WTC11 (cell line): Measurements from ENCODE around the gene MX2. TPM values are rescaled to one million over a fixed set of nuclear protein-coding genes. Genes with fewer than 3 reads are reported as not detected.

Experiments used
- ATAC-seq: fragments of 200-7000 bp; cut with Tn5 transposase; 2 replicates; pipeline ENCODE4 v1.10.0; 2021; ENCODE audit warnings: mild to moderate bottlenecking, moderate library complexity
- CTCF ChIA-PET: fragments of 300-600 bp; sonication (Branson Sonifier 250); formaldehyde crosslinking; loops from one replicate; lab custom pipeline; 2021; ENCODE audit warnings: antibody characterized with exemption; lab: Charles Lee
- POLR2A ChIA-PET: fragments of 350-600 bp; sonication (Branson Sonifier 250); formaldehyde crosslinking; loops from one replicate; lab custom pipeline; 2021; ENCODE audit warnings: antibody characterized with exemption; lab: Charles Lee
- DNase-seq: peaks from one replicate; pipeline ENCODE4 v3.0.0; 2021; ENCODE audit warnings: low spot score
- H3K27ac Mint-ChIP-seq: 2 replicates; pipeline ENCODE4 v1.8.0; 2021; ENCODE audit warnings: mixed read lengths
- H3K27me3 Mint-ChIP-seq: 2 replicates; pipeline ENCODE4 v1.8.0; 2021; ENCODE audit warnings: low read depth, mild to moderate bottlenecking, moderate library complexity, mixed read lengths
- H3K36me3 Mint-ChIP-seq: 2 replicates; pipeline ENCODE4 v1.8.0; 2021; ENCODE audit warnings: mixed read lengths
- H3K4me1 Mint-ChIP-seq: 2 replicates; pipeline ENCODE4 v1.8.0; 2022; ENCODE audit warnings: mixed read lengths
- H3K4me3 Mint-ChIP-seq: 2 replicates; pipeline ENCODE4 v1.8.0; 2021; ENCODE audit warnings: mild to moderate bottlenecking, moderate library complexity, mixed read lengths
- H3K9me3 Mint-ChIP-seq: 2 replicates; pipeline ENCODE4 v1.8.0; 2021; ENCODE audit warnings: mixed read lengths
- ATF1 ChIP-seq: sonication (generic); formaldehyde crosslinking; IDR thresholded peaks from 2 replicates; pipeline ENCODE4 v1.8.1; 2023; ENCODE audit warnings: mild to moderate bottlenecking, moderate library complexity, missing genetic modification reagents
- ETV6 ChIP-seq: sonication (generic); formaldehyde crosslinking; IDR thresholded peaks from 2 replicates; pipeline ENCODE4 v1.8.1; 2022; ENCODE audit warnings: mild to moderate bottlenecking, missing genetic modification reagents
- JUN ChIP-seq: sonication (generic); formaldehyde crosslinking; IDR thresholded peaks from 2 replicates; pipeline ENCODE4 v1.8.0; 2023; ENCODE audit warnings: mild to moderate bottlenecking, missing genetic modification reagents
- OVOL2 ChIP-seq: fragments of 250-450 bp; sonication (Bioruptor Pico); IDR thresholded peaks from 2 replicates; pipeline ENCODE4 v1.9.0; 2021; ENCODE audit warnings: mild to moderate bottlenecking, borderline replicate concordance
- SMAD4 ChIP-seq: sonication (generic); formaldehyde crosslinking; IDR thresholded peaks from 2 replicates; pipeline ENCODE4 v1.8.0; 2022; ENCODE audit warnings: mild to moderate bottlenecking, missing genetic modification reagents
- SOX15 ChIP-seq: fragments of 250-450 bp; sonication (Bioruptor Pico); IDR thresholded peaks from 2 replicates; pipeline ENCODE4 v1.9.0; 2021; ENCODE audit warnings: mild to moderate bottlenecking
- TCF7 ChIP-seq: sonication (generic); formaldehyde crosslinking; IDR thresholded peaks from 2 replicates; pipeline ENCODE4 v1.8.0; 2022; ENCODE audit warnings: mild to moderate bottlenecking, low read depth, missing genetic modification reagents, moderate library complexity
- TEAD4 ChIP-seq: sonication (generic); formaldehyde crosslinking; IDR thresholded peaks from 2 replicates; pipeline ENCODE4 v1.8.0; 2022; ENCODE audit warnings: mild to moderate bottlenecking, missing genetic modification reagents
- ZNF317 ChIP-seq: sonication (generic); formaldehyde crosslinking; IDR thresholded peaks from 2 replicates; pipeline ENCODE4 v1.8.1; 2023; ENCODE audit warnings: low read depth, mild to moderate bottlenecking, moderate library complexity, missing genetic modification reagents, borderline replicate concordance
- total RNA-seq: library from RNA; stranded (reverse); gene quantifications from 3 replicates; pipeline ENCODE4 v1.2.3, GENCODE V29; 2021
- TF ChIP-seq, protein P1 (sequence below): sonication (generic); formaldehyde crosslinking; IDR thresholded peaks from 2 replicates; pipeline ENCODE4 v1.8.0; 2022; ENCODE audit warnings: mild to moderate bottlenecking, missing genetic modification reagents
- TF ChIP-seq, protein P2 (sequence below): sonication (generic); formaldehyde crosslinking; conservative IDR thresholded peaks from 2 replicates; pipeline ENCODE4 v1.8.1; 2023; ENCODE audit warnings: mild to moderate bottlenecking, low read depth, missing genetic modification reagents, moderate library complexity
- TF ChIP-seq, protein P3 (sequence below): sonication (generic); formaldehyde crosslinking; IDR thresholded peaks from 2 replicates; pipeline ENCODE4 v1.8.1; 2023; ENCODE audit warnings: mild to moderate bottlenecking, moderate library complexity, missing genetic modification reagents
- TF ChIP-seq, protein P4 (sequence below): sonication (generic); formaldehyde crosslinking; IDR thresholded peaks from 2 replicates; pipeline ENCODE4 v1.8.0; 2023; ENCODE audit warnings: missing genetic modification reagents
- TF ChIP-seq, protein P5 (sequence below): sonication (generic); formaldehyde crosslinking; conservative IDR thresholded peaks from 2 replicates; pipeline ENCODE4 v1.8.1; 2022; ENCODE audit warnings: mild to moderate bottlenecking, missing genetic modification reagents
- TF ChIP-seq, protein P6 (sequence below): sonication (generic); formaldehyde crosslinking; IDR thresholded peaks from 2 replicates; pipeline ENCODE4 v1.8.1; 2022; ENCODE audit warnings: low read depth, missing genetic modification reagents, borderline replicate concordance
- TF ChIP-seq, protein P7 (sequence below): fragments of 200-600 bp; IDR thresholded peaks from 2 replicates; pipeline ENCODE4 v1.8.0; 2022; ENCODE audit warnings: antibody characterized with exemption
- TF ChIP-seq, protein P8 (sequence below): sonication (generic); formaldehyde crosslinking; IDR thresholded peaks from 2 replicates; pipeline ENCODE4 v1.8.0; 2023; ENCODE audit warnings: missing genetic modification reagents, mild to moderate bottlenecking, borderline replicate concordance

Gene MX2
- total RNA-seq, 1 experiment from 2014 or later = 2.6 TPM

DNA sequence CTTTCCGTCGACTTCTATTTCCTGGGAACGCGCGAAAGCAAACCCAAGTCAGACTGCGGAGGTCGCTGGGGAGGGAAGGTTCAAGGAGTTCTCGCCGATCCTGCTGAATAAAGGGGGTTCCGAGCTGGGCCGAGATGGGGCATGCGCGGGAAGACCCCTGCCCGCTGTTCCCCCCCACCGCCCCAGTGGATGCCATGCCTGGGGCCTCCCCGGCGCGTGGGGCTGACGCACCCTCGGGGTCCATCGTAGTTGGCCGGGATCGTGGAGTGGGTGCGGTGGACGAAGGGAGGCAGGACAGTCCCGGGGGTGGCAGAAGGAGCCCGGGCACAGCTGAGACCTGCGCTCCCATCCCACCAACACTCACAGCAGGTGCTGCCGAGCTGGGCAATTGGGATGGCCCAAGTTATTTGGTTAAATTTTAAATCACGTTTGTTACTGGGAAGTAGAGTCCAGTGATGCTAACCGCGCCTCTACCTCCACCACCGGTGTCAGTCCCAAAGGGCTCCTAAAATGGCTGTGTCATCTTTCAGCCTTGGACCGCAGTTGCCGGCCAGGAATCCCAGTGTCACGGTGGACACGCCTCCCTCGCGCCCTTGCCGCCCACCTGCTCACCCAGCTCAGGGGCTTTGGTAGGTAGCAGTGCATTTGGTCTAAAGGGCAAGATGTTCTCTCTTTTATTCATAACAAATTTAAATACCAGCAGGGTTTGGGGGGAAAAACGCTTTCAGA is 65.0 kb downstream of the MX2 start (continued):
- TF ChIP-seq, protein P1, sequence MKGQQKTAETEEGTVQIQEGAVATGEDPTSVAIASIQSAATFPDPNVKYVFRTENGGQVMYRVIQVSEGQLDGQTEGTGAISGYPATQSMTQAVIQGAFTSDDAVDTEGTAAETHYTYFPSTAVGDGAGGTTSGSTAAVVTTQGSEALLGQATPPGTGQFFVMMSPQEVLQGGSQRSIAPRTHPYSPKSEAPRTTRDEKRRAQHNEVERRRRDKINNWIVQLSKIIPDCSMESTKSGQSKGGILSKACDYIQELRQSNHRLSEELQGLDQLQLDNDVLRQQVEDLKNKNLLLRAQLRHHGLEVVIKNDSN = no peak
- TF ChIP-seq, protein P2, sequence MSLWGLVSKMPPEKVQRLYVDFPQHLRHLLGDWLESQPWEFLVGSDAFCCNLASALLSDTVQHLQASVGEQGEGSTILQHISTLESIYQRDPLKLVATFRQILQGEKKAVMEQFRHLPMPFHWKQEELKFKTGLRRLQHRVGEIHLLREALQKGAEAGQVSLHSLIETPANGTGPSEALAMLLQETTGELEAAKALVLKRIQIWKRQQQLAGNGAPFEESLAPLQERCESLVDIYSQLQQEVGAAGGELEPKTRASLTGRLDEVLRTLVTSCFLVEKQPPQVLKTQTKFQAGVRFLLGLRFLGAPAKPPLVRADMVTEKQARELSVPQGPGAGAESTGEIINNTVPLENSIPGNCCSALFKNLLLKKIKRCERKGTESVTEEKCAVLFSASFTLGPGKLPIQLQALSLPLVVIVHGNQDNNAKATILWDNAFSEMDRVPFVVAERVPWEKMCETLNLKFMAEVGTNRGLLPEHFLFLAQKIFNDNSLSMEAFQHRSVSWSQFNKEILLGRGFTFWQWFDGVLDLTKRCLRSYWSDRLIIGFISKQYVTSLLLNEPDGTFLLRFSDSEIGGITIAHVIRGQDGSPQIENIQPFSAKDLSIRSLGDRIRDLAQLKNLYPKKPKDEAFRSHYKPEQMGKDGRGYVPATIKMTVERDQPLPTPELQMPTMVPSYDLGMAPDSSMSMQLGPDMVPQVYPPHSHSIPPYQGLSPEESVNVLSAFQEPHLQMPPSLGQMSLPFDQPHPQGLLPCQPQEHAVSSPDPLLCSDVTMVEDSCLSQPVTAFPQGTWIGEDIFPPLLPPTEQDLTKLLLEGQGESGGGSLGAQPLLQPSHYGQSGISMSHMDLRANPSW (CRISPR knock-in tag) = no peak
- TF ChIP-seq, all 79 proteins: peak for 0

DNA sequence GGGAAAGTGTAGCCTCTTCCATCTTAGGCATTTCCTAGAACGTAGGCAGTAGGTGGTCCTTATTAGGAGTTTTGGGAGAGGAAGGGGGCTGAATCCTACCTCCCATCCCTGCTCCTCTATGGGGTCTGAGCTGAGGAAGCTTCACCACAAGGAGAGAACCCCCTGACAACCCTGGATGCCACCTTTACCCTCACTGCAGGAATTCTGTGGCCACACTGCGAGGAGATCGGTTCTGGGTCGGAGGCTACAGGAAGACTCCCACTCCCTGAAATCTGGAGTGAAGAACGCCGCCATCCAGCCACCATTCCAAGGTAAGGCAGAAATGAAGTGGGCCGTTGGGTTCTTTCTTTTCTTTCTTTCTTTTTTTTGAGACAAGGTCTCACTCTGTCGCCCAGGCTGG is 65.7 kb downstream of the MX2 start:
- no peak for DNase-seq
- Mint-ChIP-seq H3K9me3 (no peaks in the 10 kb centered on the region), H3K4me1 (peaks cover 26% of the 10 kb centered on the region), H3K27me3 (peaks cover 57% of the 10 kb centered on the region), H3K4me3 (peak overlapping the region; percentile 76; the same call in 1 of the 2 replicates), H3K27ac (no peak overlapping the region), H3K36me3 (no peaks in the 10 kb centered on the region)
- ATAC-seq = no peak
- POLR2A ChIA-PET = no interaction called here
- TF ChIP-seq TCF7 (CRISPR knock-in tag) (no peak), OVOL2 (CRISPR knock-in tag) (no peak), ZNF317 (CRISPR knock-in tag) (no peak), JUN (CRISPR knock-in tag) (no peak), SMAD4 (CRISPR knock-in tag) (no peak), ETV6 (CRISPR knock-in tag) (no peak), SOX15 (CRISPR knock-in tag) (no peak), ATF1 (CRISPR knock-in tag) (no peak)
- TF ChIP-seq, protein P3, sequence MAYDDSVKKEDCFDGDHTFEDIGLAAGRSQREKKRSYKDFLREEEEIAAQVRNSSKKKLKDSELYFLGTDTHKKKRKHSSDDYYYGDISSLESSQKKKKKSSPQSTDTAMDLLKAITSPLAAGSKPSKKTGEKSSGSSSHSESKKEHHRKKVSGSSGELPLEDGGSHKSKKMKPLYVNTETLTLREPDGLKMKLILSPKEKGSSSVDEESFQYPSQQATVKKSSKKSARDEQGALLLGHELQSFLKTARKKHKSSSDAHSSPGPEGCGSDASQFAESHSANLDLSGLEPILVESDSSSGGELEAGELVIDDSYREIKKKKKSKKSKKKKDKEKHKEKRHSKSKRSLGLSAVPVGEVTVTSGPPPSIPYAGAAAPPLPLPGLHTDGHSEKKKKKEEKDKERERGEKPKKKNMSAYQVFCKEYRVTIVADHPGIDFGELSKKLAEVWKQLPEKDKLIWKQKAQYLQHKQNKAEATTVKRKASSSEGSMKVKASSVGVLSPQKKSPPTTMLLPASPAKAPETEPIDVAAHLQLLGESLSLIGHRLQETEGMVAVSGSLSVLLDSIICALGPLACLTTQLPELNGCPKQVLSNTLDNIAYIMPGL (CRISPR knock-in tag) = no peak
- TF ChIP-seq, protein P4, sequence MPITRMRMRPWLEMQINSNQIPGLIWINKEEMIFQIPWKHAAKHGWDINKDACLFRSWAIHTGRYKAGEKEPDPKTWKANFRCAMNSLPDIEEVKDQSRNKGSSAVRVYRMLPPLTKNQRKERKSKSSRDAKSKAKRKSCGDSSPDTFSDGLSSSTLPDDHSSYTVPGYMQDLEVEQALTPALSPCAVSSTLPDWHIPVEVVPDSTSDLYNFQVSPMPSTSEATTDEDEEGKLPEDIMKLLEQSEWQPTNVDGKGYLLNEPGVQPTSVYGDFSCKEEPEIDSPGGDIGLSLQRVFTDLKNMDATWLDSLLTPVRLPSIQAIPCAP = no peak
- TF ChIP-seq, protein P5, sequence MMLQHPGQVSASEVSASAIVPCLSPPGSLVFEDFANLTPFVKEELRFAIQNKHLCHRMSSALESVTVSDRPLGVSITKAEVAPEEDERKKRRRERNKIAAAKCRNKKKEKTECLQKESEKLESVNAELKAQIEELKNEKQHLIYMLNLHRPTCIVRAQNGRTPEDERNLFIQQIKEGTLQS = no peak
- TF ChIP-seq, protein P6, sequence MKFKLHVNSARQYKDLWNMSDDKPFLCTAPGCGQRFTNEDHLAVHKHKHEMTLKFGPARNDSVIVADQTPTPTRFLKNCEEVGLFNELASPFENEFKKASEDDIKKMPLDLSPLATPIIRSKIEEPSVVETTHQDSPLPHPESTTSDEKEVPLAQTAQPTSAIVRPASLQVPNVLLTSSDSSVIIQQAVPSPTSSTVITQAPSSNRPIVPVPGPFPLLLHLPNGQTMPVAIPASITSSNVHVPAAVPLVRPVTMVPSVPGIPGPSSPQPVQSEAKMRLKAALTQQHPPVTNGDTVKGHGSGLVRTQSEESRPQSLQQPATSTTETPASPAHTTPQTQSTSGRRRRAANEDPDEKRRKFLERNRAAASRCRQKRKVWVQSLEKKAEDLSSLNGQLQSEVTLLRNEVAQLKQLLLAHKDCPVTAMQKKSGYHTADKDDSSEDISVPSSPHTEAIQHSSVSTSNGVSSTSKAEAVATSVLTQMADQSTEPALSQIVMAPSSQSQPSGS (CRISPR knock-in tag) = no peak
- CTCF ChIA-PET = no interaction called here

DNA sequence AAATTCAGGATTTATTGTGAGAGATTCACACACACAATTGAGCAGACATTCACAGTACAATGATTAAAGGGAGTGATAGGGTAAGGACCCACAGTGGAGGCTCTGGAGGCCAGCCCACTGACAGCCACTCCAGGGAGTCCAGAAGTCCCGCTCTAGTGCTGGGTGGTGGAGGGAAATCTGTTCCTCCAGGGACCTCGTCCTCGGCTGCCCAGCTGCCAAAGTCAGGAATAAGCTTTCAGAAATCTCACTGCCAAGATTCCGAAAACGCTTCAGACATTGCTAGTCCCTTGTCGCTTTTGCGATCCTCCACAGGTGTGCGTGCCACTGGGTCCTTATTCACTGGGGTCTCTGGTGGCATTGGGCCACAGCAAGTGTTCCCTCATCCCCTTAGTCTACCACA is 66.5 kb downstream of the MX2 start:
- POLR2A ChIA-PET = no interaction called here
- Mint-ChIP-seq H3K36me3 (peaks cover 2% of the 10 kb centered on the region; the same call in 1 of the 2 replicates), H3K27ac (no peak overlapping the region)
- TF ChIP-seq TEAD4 (CRISPR knock-in tag) = no peak
- TF ChIP-seq, protein P7, sequence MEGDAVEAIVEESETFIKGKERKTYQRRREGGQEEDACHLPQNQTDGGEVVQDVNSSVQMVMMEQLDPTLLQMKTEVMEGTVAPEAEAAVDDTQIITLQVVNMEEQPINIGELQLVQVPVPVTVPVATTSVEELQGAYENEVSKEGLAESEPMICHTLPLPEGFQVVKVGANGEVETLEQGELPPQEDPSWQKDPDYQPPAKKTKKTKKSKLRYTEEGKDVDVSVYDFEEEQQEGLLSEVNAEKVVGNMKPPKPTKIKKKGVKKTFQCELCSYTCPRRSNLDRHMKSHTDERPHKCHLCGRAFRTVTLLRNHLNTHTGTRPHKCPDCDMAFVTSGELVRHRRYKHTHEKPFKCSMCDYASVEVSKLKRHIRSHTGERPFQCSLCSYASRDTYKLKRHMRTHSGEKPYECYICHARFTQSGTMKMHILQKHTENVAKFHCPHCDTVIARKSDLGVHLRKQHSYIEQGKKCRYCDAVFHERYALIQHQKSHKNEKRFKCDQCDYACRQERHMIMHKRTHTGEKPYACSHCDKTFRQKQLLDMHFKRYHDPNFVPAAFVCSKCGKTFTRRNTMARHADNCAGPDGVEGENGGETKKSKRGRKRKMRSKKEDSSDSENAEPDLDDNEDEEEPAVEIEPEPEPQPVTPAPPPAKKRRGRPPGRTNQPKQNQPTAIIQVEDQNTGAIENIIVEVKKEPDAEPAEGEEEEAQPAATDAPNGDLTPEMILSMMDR = no peak
- TF ChIP-seq, protein P8, sequence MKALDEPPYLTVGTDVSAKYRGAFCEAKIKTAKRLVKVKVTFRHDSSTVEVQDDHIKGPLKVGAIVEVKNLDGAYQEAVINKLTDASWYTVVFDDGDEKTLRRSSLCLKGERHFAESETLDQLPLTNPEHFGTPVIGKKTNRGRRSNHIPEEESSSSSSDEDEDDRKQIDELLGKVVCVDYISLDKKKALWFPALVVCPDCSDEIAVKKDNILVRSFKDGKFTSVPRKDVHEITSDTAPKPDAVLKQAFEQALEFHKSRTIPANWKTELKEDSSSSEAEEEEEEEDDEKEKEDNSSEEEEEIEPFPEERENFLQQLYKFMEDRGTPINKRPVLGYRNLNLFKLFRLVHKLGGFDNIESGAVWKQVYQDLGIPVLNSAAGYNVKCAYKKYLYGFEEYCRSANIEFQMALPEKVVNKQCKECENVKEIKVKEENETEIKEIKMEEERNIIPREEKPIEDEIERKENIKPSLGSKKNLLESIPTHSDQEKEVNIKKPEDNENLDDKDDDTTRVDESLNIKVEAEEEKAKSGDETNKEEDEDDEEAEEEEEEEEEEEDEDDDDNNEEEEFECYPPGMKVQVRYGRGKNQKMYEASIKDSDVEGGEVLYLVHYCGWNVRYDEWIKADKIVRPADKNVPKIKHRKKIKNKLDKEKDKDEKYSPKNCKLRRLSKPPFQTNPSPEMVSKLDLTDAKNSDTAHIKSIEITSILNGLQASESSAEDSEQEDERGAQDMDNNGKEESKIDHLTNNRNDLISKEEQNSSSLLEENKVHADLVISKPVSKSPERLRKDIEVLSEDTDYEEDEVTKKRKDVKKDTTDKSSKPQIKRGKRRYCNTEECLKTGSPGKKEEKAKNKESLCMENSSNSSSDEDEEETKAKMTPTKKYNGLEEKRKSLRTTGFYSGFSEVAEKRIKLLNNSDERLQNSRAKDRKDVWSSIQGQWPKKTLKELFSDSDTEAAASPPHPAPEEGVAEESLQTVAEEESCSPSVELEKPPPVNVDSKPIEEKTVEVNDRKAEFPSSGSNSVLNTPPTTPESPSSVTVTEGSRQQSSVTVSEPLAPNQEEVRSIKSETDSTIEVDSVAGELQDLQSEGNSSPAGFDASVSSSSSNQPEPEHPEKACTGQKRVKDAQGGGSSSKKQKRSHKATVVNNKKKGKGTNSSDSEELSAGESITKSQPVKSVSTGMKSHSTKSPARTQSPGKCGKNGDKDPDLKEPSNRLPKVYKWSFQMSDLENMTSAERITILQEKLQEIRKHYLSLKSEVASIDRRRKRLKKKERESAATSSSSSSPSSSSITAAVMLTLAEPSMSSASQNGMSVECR (CRISPR knock-in tag) = no peak

More for the DNA sequence above, 66.5 kb downstream of the MX2 start:
- Mint-ChIP-seq H3K27me3 (peaks cover 53% of the 10 kb centered on the region), H3K4me1 (peaks cover 33% of the 10 kb centered on the region), H3K9me3 (no peaks in the 10 kb centered on the region), H3K4me3 (no peak overlapping the region)
- CTCF ChIA-PET = no interaction called here
- DNase-seq = no peak
- ATAC-seq = no peak
